Naive thymus-derived CD8-positive, alpha-beta T cell (primary cell): ENCODE results near the gene SAMD1. TPM values are rescaled to one million over a fixed set of nuclear protein-coding genes. Genes with fewer than 3 reads are reported as not detected.

Experiments
- ATAC-seq, 2 donors: fragments of 150-1000 bp; cut with Tn5 transposase in 1 of 2; sonication (Bioruptor Pico), chemical (Tn5 transposase) in 1 of 2; 1 replicate in 1 of 2; 2 replicates in 1 of 2; pipeline ENCODE4 v1.10.0; 2021; ENCODE audit warnings: mild to moderate bottlenecking in 2 of 2, moderate library complexity in 2 of 2
- POLR2A ChIA-PET: fragments of 350-600 bp; sonication (Branson Sonifier 250); formaldehyde crosslinking; loops from one replicate; lab custom pipeline; 2021; ENCODE audit warnings: antibody characterized with exemption; lab: Charles Lee
- DNase-seq, 10 donors: peaks; one replicate each; pipeline versions ENCODE4 v3.0.0 to v3.0.0-alpha.2; 2020 to 2022
- H3K27ac Mint-ChIP-seq, 10 donors: one replicate each; pipeline ENCODE4 v1.8.0; 2020 to 2022; ENCODE audit warnings: mild to moderate bottlenecking in 10 of 10, mixed read lengths in 10 of 10, moderate library complexity in 4 of 10, inconsistent platforms in 1 of 10
- H3K27me3 Mint-ChIP-seq, 5 donors: one replicate each; pipeline ENCODE4 v1.8.0; 2021 to 2022; ENCODE audit warnings: mixed read lengths in 5 of 5
- H3K36me3 Mint-ChIP-seq, 3 donors: one replicate each; pipeline ENCODE4 v1.8.0; 2020 to 2022; ENCODE audit warnings: mixed read lengths in 3 of 3, mild to moderate bottlenecking in 2 of 3, inconsistent platforms in 1 of 3
- H3K4me1 Mint-ChIP-seq, 4 donors: one replicate each; pipeline ENCODE4 v1.8.0; 2021 to 2022; ENCODE audit warnings: mixed read lengths in 4 of 4
- H3K4me3 Mint-ChIP-seq, 10 donors: one replicate each; pipeline ENCODE4 v1.8.0; 2020 to 2022; ENCODE audit warnings: mild to moderate bottlenecking in 10 of 10, mixed read lengths in 10 of 10, moderate library complexity in 6 of 10, inconsistent platforms in 1 of 10
- H3K9me3 Mint-ChIP-seq, 9 donors: one replicate each; pipeline ENCODE4 v1.8.0; 2020 to 2022; ENCODE audit warnings: mixed read lengths in 9 of 9, mild to moderate bottlenecking in 3 of 9, inconsistent platforms in 1 of 9, moderate library complexity in 1 of 9
- polyA plus RNA-seq, 3 donors: library from polyadenylated mRNA; unstranded; fragments of 300-500 nt; fragmentation: Illumina TruSeq; gene quantifications; one replicate each; pipeline ENCODE4 v1.2.3, GENCODE V29; 2021
- total RNA-seq, 8 experiments: library from RNA in 2 of 8; stranded (reverse) in 2 of 8; gene quantifications; one replicate each; pipeline ENCODE4 v1.2.3 and lab custom pipeline; 2021 to 2026

SAMD1 gene
- total and polyA plus RNA-seq, 5 experiments from 2014 or later: 2.3 to 68.3 (median 5.2) TPM

GRCh38 chr19:14070268-14071050 lies 20.1 kb downstream of the SAMD1 start:
- no peak overlapping the region for H3K27ac Mint-ChIP-seq
- H3K36me3 Mint-ChIP-seq: no peaks in the 10 kb centered on the region
- H3K27me3 Mint-ChIP-seq: peaks cover 0 to 4% (median 0%) of the 10 kb centered on the region in 5 donors
- no peak for DNase-seq
- POLR2A ChIA-PET: interaction anchor here (0.6 to 1.6 kb wide), 5 partner anchors 10 to 189 kb away, joined by 3 to 10 read pairs (median 3); no protein-coding TSS in a partner anchor
- H3K4me1 Mint-ChIP-seq: peaks cover 8 to 17% (median 17%) of the 10 kb centered on the region in 4 donors
- H3K9me3 Mint-ChIP-seq: no peaks in the 10 kb centered on the region
- H3K4me3 Mint-ChIP-seq: peak overlapping the region in 4 of 10 donors; percentile 2 to 52 (median 19)
- no peak for ATAC-seq

DNA sequence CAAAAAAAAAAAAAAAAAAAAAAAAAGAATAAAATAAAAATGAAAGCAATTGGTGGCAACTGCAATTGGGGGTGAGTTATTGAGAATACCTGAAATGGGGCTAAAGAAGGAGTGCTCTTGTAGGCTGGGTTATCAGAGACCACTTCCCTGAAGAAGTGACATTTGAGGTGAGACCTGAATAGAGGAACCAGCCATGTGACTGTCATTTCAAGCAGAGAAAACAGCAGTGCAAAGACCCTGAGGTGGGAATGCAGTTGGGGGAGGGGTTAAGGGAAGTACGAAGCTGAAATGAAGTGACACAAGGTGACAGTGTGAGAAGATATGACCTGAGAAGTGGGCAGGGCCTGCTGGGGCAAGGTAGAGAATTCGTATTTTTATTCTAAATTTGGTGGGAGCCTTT lies 24.4 kb downstream of the SAMD1 start:
- peaks cover 2 to 6% (median 5%) of the 10 kb centered on the region in 5 donors for H3K27me3 Mint-ChIP-seq
- ATAC-seq (peak; percentile 16 to 35), DNase-seq (no peak)
- H3K4me1 Mint-ChIP-seq: peaks cover 0 to 2% (median 0%) of the 10 kb centered on the region in 4 donors
- H3K4me3 Mint-ChIP-seq: no peak overlapping the region
- H3K9me3 Mint-ChIP-seq: no peaks in the 10 kb centered on the region
- peak overlapping the region in 1 of 10 donors; percentile 36 for H3K27ac Mint-ChIP-seq
- H3K36me3 Mint-ChIP-seq: peaks cover 0 to 3% (median 0%) of the 10 kb centered on the region in 3 donors
- POLR2A ChIA-PET: interaction anchor here (0.5 to 0.8 kb wide), 3 partner anchors 13 to 81 kb away, joined by 3 to 11 read pairs (median 5); no protein-coding TSS in a partner anchor

GRCh38 chr19:14063105-14063504 lies 27.4 kb downstream of the SAMD1 start:
- peaks cover 18 to 36% (median 22%) of the 10 kb centered on the region in 5 donors for H3K27me3 Mint-ChIP-seq
- ATAC-seq (no peak), DNase-seq (no peak)
- H3K9me3 Mint-ChIP-seq: no peaks in the 10 kb centered on the region
- H3K36me3 Mint-ChIP-seq: peaks cover 0 to 3% (median 0%) of the 10 kb centered on the region in 3 donors
- H3K27ac Mint-ChIP-seq: peak overlapping the region in 1 of 10 donors; percentile 7
- POLR2A ChIA-PET: no interaction called here
- no peak overlapping the region for H3K4me3 Mint-ChIP-seq
- H3K4me1 Mint-ChIP-seq: peaks cover 7 to 13% (median 11%) of the 10 kb centered on the region in 4 donors

GRCh38 chr19:14062558-14062855 lies 28.0 kb downstream of the SAMD1 start:
- Mint-ChIP-seq H3K4me3 (no peak overlapping the region), H3K27me3 (peaks cover 18 to 41% (median 23%) of the 10 kb centered on the region in 5 donors), H3K4me1 (peaks cover 7 to 18% (median 15%) of the 10 kb centered on the region in 4 donors), H3K36me3 (peaks cover 0 to 3% (median 0%) of the 10 kb centered on the region in 3 donors), H3K27ac (no peak overlapping the region), H3K9me3 (no peaks in the 10 kb centered on the region)
- ATAC-seq: no peak
- POLR2A ChIA-PET: no interaction called here
- no peak for DNase-seq

- peaks cover 7 to 21% (median 15%) of the 10 kb centered on the region in 4 donors for H3K4me1 Mint-ChIP-seq
Observed at GRCh38 chr19:14061751-14062557, 28.6 kb downstream of the SAMD1 start, which contains the start of gene PALM3. Gene PALM3 (minus strand): TSS chr19:14062076. CDS start chr19:14061980, 96 bp downstream.

GRCh38 chr19:14061081-14061749 lies 29.3 kb downstream of the SAMD1 start:
- Mint-ChIP-seq H3K4me1 (peaks cover 10 to 23% (median 14%) of the 10 kb centered on the region in 4 donors), H3K27me3 (peaks cover 18 to 43% (median 25%) of the 10 kb centered on the region in 5 donors), H3K36me3 (peaks cover 0 to 3% (median 0%) of the 10 kb centered on the region in 3 donors), H3K27ac (peak overlapping the region in 1 of 10 donors; percentile 35), H3K9me3 (no peaks in the 10 kb centered on the region), H3K4me3 (no peak overlapping the region)
- ATAC-seq (no peak), DNase-seq (no peak)
- POLR2A ChIA-PET: no interaction called here

More at GRCh38 chr19:14061751-14062557, 28.6 kb downstream of the SAMD1 start, which contains the start of gene PALM3:
- Mint-ChIP-seq H3K36me3 (peaks cover 0 to 3% (median 0%) of the 10 kb centered on the region in 3 donors), H3K9me3 (no peaks in the 10 kb centered on the region), H3K27me3 (peaks cover 18 to 41% (median 24%) of the 10 kb centered on the region in 5 donors), H3K4me3 (no peak within 1 kb of the TSS), H3K27ac (peak within 1 kb of the TSS in 1 of 10 donors; percentile 35)
- ATAC-seq (no peak), DNase-seq (no peak)
- POLR2A ChIA-PET: no interaction called here

- DNase-seq (no peak), ATAC-seq (no peak)
- Mint-ChIP-seq H3K27ac (no peak overlapping the region), H3K4me1 (peaks cover 10 to 26% (median 16%) of the 10 kb centered on the region in 4 donors), H3K36me3 (peaks cover 0 to 3% (median 0%) of the 10 kb centered on the region in 3 donors), H3K27me3 (peaks cover 18 to 43% (median 24%) of the 10 kb centered on the region in 5 donors), H3K9me3 (no peaks in the 10 kb centered on the region), H3K4me3 (peak overlapping the region in 1 of 10 donors; percentile 30)
- POLR2A ChIA-PET: interaction anchor here (1.2 to 1.5 kb wide), 2 partner anchors 28 to 29 kb away, joined by 3 to 4 read pairs; no protein-coding TSS in a partner anchor
Observed at GRCh38 chr19:14059652-14060155, 30.8 kb downstream of the SAMD1 start.

DNA sequence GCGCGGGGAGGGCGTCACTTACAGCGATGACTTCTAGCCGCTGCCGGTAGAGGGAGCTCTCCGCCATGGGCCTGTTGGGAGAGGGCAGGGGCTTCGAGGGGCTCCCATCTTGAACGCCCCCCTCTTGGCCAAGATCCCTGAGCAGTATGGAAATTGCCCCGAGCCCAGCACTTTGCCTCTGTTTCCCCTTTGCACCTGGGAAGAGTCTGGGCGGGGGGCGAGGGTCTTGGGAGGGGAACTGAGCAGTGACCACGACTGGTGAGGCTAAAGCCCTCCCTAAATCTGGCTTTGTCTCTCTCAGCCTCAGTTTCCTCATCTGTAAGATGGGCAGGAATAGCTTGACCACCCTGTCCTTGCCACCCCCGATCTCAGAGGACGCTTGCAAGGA lies 31.5 kb downstream of the SAMD1 start:
- ATAC-seq (peak in 1 of 2 donors; percentile 52), DNase-seq (peak in 9 of 10 donors; percentile 21 to 60 (median 48))
- Mint-ChIP-seq H3K27me3 (peaks cover 18 to 43% (median 24%) of the 10 kb centered on the region in 5 donors), H3K4me3 (peak overlapping the region in 9 of 10 donors; percentile 26 to 83 (median 55)), H3K4me1 (peaks cover 10 to 28% (median 18%) of the 10 kb centered on the region in 4 donors), H3K9me3 (no peaks in the 10 kb centered on the region), H3K27ac (peak overlapping the region in 1 of 10 donors; percentile 27), H3K36me3 (peaks cover 0 to 9% (median 0%) of the 10 kb centered on the region in 3 donors)
- POLR2A ChIA-PET: interaction anchor here (0.5 to 1.5 kb wide), 4 partner anchors 12 to 29 kb away, joined by 3 to 5 read pairs (median 4); no protein-coding TSS in a partner anchor

DNA sequence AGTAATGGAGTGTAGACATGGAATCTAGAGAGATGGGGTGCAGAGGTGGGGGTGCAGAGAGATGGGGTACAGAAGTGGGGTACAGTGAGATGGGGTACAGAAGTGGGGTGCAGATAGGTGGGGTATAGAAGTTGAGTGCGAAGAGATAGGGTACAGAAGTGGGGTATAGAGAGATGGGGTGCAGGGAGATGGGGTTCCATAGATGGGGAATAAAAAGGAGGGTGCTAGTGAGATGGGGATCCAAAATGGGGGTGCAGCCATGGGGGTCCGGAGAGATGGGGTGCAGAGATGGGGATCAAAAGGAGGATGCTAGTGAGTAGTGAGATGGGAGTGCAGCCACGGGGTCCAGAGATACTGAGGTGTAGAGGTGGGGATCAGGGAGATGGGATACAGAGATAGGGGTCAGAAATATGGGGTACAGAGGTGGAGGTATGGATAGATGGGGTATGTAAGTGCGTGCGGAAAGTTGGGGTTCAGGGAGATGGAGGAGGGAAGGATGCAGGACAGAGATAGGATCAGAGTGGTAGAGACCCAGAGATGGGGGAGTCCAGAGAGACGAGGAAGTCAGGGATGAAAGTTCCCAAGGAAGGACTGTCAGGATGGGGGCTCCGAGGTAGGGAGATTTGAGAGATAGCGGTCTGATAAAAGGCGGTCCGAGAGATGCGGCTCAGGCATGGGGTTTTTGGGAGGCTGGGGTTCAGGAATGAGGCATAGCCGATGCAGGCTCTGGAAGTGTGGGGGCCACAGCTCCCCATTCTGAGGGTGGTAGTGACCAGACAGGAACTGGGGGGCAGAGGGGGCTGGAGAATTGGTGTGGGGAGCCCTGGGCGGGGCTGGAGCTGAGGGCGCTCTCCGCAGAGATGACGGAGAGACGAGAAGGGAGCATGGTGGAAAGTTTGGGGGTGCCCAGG lies 32.1 kb downstream of the SAMD1 start:
- Mint-ChIP-seq H3K36me3 (peaks cover 0 to 12% (median 0%) of the 10 kb centered on the region in 3 donors), H3K9me3 (no peaks in the 10 kb centered on the region), H3K27me3 (peaks cover 18 to 43% (median 24%) of the 10 kb centered on the region in 5 donors), H3K27ac (peak overlapping the region in 3 of 10 donors; percentile 13 to 69 (median 27)), H3K4me3 (peak overlapping the region; percentile 27 to 83 (median 60)), H3K4me1 (peaks cover 10 to 28% (median 20%) of the 10 kb centered on the region in 4 donors)
- DNase-seq: no peak
- peak in 1 of 2 donors; percentile 62 for ATAC-seq
- POLR2A ChIA-PET: interaction anchor here (0.5 to 1.5 kb wide), 4 partner anchors 11 to 88 kb away, joined by 3 to 5 read pairs (median 4); no protein-coding TSS in a partner anchor

GRCh38 chr19:14056741-14057356 lies 33.7 kb downstream of the SAMD1 start:
- peak overlapping the region; percentile 14 to 69 (median 51) for H3K4me3 Mint-ChIP-seq
- no peak for ATAC-seq
- POLR2A ChIA-PET: interaction anchor here (0.8 to 1.1 kb wide), 2 partner anchors 12 to 26 kb away, joined by 3 to 4 read pairs; partner anchors contain the start of gene IL27RA
- peak overlapping the region in 1 of 10 donors; percentile 68 for H3K27ac Mint-ChIP-seq
- peaks cover 18 to 43% (median 24%) of the 10 kb centered on the region in 5 donors for H3K27me3 Mint-ChIP-seq
- H3K9me3 Mint-ChIP-seq: peaks cover 0 to 2% (median 0%) of the 10 kb centered on the region in 9 donors
- H3K36me3 Mint-ChIP-seq: peaks cover 0 to 27% (median 12%) of the 10 kb centered on the region in 3 donors
- peaks cover 10 to 28% (median 20%) of the 10 kb centered on the region in 4 donors for H3K4me1 Mint-ChIP-seq
- DNase-seq: no peak
